Bronchial epithelial cell (primary cell): Measurements from ENCODE around the gene FBXL15. TPM values are rescaled to one million over a fixed set of nuclear protein-coding genes. Genes with fewer than 3 reads are reported as not detected.
"Not testable (repeated sequence)": the region's sequence is repeated elsewhere in the genome, so short reads cannot be mapped to it uniquely, and the experiment has no call there.

Experiments used
- DNase-seq: peaks from one replicate; pipeline ENCODE4 v3.0.0-alpha.2; 2010; ENCODE audit warnings: low read depth
- FAIRE-seq: peaks from 2 replicates; lab custom pipeline; 2011; peaks lifted over from hg19 to GRCh38; lab: Jason Lieb, UNC
- H3K27me3 ChIP-seq: 2 replicates; pipeline ENCODE4 v1.5.1; 2011; ENCODE audit warnings: low read length; ENCODE audit not compliant: control insufficient read depth, insufficient read depth
- H3K36me3 ChIP-seq: 2 replicates; pipeline ENCODE4 v1.5.1; 2011; ENCODE audit warnings: low read length; ENCODE audit not compliant: control insufficient read depth, insufficient read depth
- H3K4me3 ChIP-seq: 2 replicates; pipeline ENCODE4 v1.5.1; 2011; ENCODE audit warnings: mild to moderate bottlenecking, low read depth, low read length, control low read depth
- total RNA-seq: library from RNA; depleted of rRNA; stranded (reverse); fragments of >200 nt; gene quantifications from 2 replicates; pipeline ENCODE4 v1.2.1, GENCODE V29; 2014
- TF ChIP-seq, protein P1 (sequence below): IDR thresholded peaks from 2 replicates; pipeline ENCODE4 v1.5.1; 2011; ENCODE audit warnings: mild to moderate bottlenecking, moderate library complexity, low read length, control low read depth, inconsistent platforms; ENCODE audit not compliant: insufficient read depth, severe bottlenecking

Gene FBXL15
- total RNA-seq, 1 donor from 2014 or later, result 9.7 TPM

DNA sequence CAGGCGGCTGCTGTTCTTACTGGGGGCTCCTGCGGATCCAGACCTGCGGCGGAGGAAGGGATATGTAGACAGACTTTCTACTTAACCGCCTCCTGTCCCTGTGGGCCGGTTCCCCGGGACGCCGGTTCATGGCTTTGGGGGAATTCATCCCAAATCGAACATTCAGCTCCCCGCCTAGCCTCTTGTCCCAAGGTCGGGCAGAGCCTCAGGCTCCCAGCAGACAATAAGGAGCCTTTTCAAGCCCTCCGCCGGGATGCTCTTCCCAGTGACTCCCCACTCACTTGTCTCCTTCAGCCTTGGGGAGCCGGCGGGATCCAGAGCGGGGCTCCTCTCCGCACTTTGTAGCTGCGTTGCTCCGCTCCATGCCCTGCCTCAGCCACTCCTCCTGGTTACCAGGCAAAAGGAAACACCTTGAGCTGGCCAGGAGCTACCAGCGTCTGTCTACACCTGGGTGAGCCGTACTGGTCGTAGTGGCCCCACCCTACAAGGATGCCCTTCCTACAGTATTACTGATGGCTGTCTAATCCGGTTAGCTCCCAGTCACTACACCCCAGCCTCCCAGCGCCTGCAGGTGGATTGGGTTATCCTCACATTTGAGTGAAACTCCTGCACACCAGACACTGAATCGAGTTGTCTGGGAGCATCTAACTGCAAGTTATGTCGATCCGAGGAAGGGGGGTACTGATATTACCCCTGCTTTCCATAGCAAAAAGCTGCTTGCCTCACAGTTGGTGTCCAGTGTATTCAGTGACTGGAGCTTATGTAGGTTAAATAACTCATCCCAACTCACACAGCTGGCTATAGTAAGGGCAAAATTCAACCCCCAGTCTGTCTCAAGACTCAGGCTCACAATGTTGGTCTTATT is 30.7 kb downstream of the FBXL15 start, which contains the start of gene C10orf95:
C10orf95 (minus strand) TSS at position 439 of the 865 bp plus-strand sequence. CDS start 450 bp downstream, outside the sequence.
- DNase-seq (peak; percentile 58), FAIRE-seq (no peak)
- H3K27me3 ChIP-seq, result no peaks in the 10 kb centered on the region
- H3K36me3 ChIP-seq, result peaks cover 1% of the 10 kb centered on the region
- peak within 1 kb of the TSS; percentile 60 for H3K4me3 ChIP-seq
- TF ChIP-seq, protein P1, sequence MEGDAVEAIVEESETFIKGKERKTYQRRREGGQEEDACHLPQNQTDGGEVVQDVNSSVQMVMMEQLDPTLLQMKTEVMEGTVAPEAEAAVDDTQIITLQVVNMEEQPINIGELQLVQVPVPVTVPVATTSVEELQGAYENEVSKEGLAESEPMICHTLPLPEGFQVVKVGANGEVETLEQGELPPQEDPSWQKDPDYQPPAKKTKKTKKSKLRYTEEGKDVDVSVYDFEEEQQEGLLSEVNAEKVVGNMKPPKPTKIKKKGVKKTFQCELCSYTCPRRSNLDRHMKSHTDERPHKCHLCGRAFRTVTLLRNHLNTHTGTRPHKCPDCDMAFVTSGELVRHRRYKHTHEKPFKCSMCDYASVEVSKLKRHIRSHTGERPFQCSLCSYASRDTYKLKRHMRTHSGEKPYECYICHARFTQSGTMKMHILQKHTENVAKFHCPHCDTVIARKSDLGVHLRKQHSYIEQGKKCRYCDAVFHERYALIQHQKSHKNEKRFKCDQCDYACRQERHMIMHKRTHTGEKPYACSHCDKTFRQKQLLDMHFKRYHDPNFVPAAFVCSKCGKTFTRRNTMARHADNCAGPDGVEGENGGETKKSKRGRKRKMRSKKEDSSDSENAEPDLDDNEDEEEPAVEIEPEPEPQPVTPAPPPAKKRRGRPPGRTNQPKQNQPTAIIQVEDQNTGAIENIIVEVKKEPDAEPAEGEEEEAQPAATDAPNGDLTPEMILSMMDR, result no peak

DNA sequence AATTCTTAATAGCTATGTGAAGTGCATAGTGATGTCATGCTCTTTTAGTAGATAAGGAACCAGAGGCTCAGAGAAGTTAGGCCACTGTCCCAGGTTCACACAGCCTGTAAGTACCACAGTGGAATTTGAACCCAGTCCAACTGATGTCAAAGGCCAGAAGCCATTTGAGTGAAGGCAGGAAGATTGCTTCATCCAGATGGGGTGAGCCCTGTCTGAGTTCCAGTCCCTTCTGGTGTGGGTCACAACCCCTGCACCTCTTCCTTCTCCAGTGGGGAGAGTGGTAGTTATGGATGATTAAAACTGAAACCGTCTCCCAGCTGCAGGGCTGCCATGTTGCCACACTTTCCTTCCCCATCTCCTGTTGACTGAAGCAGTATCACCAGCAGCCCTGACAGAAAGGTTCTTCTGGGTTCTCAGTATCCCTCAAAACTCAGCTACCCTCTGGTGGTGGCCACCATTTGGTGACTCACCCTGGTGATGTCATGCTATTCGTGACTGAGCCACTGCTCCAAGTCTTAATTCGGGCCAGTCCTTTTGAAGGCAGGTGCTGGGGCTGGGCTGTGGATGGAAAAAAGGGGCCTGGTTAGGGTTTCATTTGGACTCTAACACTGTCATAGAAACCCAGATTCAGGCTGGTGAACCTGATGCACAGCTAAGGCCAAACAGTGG is 32.2 kb downstream of the FBXL15 start:
- FAIRE-seq, result no peak
- TF ChIP-seq, protein P1, result no peak
- peaks cover 1% of the 10 kb centered on the region for H3K36me3 ChIP-seq
- peak; percentile 75 for DNase-seq
- no peaks in the 10 kb centered on the region for H3K27me3 ChIP-seq
- no peak overlapping the region for H3K4me3 ChIP-seq

DNA sequence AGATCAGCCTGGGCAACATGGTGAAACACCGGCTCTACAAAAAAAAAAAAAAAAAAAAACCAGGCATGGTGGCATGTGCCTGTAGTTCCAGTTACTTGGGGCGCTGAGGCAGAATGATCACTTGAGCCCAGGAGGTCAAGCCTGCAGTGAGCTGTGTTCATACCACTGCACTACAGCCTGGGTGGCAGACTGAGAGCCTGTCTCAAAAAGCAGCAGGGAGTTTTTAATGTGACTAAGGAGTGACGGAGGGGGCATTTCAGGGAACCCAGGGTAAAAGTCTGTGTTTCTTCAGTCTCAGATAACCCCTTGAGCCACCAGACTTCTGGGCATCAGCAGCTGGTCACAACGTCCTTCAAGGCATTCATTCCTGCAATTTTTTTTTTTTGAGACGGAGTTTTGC is 32.9 kb downstream of the FBXL15 start:
- DNase-seq (no peak), FAIRE-seq (no peak)
- Histone ChIP-seq H3K27me3 (no peaks in the 10 kb centered on the region), H3K4me3 (no peak overlapping the region), H3K36me3 (peaks cover 1% of the 10 kb centered on the region)
- TF ChIP-seq, protein P1, result no peak

DNA sequence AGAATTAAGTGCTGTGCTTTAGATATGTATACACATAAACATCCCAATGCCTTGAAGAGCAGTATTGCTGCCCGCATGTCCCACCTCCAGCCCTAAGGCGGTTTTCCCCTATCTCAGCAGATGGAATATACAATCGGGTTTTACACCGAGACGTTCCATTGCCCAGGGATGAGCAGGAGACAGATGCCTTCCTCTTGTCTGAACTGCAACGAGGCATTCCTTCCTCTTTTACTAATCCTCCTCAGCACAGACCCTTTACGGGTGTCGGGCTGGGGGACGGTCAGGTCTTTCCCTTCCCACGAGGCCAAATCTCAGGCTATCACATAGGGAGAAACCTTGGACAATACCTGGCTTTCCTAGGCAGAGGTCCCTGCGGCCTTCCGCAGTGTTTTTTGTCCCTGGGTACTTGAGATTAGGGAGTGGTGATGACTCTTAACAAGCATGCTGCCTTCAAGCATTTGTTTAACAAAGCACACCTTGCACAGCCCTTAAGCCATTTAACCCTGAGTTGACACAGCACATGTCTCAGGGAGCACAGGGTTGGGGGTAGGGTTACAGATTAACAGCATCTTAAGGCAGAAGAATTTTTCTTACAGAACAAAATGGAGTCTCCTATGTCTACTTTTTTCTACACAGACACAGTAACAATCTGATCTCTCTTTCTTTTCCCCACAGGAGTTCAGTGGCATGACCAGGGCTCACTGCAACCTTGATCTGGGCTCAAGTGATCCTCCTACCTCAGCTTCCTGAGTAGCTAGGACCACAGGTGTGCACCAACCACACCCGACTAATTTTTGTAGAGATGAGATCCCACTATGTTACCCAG is 34.2 kb downstream of the FBXL15 start:
- not testable (repeated sequence) for DNase-seq, FAIRE-seq, H3K36me3 ChIP-seq

DNA sequence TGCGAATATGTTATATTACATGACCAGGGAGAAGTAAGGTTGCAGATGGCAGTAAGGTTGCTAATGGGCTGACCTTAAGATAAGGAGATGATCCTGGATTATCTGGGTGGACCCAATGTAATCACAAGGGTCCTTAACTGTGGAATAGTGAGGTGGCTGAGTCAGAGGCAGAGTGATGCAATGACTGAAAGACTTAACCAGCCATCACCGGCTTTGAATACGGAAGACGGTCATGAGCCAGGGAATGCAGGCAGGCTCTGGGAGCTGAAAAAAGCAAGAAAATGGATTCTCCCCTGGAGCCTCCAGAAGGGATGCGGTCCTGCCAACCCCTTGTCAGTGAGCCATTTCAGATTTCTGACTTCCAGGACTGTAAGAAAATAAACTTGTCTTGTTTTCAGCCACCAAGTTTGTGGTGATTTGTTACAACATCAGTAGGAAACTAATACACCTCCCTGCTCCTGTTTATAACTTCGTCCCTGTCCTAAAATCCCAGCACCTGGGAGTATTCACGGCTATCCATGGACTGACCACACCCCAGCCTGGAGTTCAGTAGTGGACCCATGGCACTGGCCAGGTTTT is 35.3 kb downstream of the FBXL15 start:
- TF ChIP-seq, protein P1, result no peak
- FAIRE-seq, result no peak
- Histone ChIP-seq H3K36me3 (peaks cover 1% of the 10 kb centered on the region), H3K4me3 (no peak overlapping the region), H3K27me3 (no peaks in the 10 kb centered on the region)
- DNase-seq, result peak; percentile 84

More for the DNA sequence above, 34.2 kb downstream of the FBXL15 start:
- H3K27me3 ChIP-seq, H3K4me3 ChIP-seq: not testable (repeated sequence)
